Right kidney (tissue), 1 donor: ENCODE measurements around the gene PYHIN1.

ENCODE experiments used
- DNase-seq: peaks from one replicate; pipeline ENCODE4 v3.0.0-alpha.2; 2016

PYHIN1 gene

GRCh38 chr1:159014851-159015250 lies 83.5 kb downstream of the PYHIN1 start:
- no peak for DNase-seq

GRCh38 chr1:159015440-159015909 lies 84.1 kb downstream of the PYHIN1 start:
- no peak for DNase-seq

- DNase-seq = no peak
Measured at GRCh38 chr1:159023723-159024122, 92.4 kb downstream of the PYHIN1 start.

- DNase-seq = no peak
Measured at GRCh38 chr1:159025043-159025442, 93.7 kb downstream of the PYHIN1 start.
